ENCODE data around the gene TWIST2.

TWIST2 gene

DNA sequence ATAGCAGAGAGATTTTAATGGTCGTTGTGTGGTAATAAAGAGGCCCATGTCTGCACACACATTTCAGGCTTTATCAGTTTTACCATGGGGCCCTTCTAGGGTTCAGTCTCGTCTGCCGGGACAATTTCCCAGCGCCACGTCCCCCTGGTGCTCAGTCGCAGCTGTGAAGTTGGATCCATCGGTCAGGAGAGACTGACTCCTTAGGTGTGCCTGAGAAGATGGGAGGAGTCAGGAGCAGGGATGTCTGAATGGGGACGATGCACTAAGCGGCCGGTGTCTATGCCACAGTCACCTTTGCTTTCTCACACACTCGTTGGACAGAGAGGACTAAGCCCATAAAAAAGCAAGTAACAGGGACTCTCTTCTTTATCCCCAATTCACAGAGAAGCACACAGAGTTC is 71.4 kb downstream of the TWIST2 start:
- TF ChIP-seq TAF1 (IDR thresholded peaks at IDR 0.05; ENCODE audit: borderline replicate concordance, insufficient read depth, low read length) (no peak), FOXP2 (optimal IDR thresholded peaks at IDR 0.05; ENCODE audit: borderline replicate concordance, extremely low read depth, extremely low read length, insufficient read depth) (no peak)

DNA sequence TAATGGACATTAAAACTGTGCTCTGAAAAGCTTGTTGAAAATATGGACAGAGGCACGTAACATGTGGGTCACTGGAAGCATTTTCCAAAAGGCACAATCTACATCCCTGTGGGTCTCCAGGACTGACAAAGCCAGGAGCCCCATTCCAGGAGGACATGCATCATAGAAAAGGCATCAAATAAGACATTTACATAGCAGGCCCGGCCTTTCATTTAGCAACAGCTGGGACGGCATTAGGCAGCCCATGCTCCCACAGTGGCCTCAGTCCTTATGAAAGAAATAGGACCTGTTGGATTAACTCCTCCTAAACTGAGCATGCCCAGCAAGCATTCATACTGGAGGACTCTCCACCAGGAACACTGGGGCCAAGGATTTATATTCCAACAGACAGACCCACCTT is 72.2 kb downstream of the TWIST2 start:
- no peak for TF ChIP-seq FOXP2 (optimal IDR thresholded peaks at IDR 0.05; ENCODE audit: borderline replicate concordance, extremely low read depth, extremely low read length, insufficient read depth)
- TF ChIP-seq, protein P1, sequence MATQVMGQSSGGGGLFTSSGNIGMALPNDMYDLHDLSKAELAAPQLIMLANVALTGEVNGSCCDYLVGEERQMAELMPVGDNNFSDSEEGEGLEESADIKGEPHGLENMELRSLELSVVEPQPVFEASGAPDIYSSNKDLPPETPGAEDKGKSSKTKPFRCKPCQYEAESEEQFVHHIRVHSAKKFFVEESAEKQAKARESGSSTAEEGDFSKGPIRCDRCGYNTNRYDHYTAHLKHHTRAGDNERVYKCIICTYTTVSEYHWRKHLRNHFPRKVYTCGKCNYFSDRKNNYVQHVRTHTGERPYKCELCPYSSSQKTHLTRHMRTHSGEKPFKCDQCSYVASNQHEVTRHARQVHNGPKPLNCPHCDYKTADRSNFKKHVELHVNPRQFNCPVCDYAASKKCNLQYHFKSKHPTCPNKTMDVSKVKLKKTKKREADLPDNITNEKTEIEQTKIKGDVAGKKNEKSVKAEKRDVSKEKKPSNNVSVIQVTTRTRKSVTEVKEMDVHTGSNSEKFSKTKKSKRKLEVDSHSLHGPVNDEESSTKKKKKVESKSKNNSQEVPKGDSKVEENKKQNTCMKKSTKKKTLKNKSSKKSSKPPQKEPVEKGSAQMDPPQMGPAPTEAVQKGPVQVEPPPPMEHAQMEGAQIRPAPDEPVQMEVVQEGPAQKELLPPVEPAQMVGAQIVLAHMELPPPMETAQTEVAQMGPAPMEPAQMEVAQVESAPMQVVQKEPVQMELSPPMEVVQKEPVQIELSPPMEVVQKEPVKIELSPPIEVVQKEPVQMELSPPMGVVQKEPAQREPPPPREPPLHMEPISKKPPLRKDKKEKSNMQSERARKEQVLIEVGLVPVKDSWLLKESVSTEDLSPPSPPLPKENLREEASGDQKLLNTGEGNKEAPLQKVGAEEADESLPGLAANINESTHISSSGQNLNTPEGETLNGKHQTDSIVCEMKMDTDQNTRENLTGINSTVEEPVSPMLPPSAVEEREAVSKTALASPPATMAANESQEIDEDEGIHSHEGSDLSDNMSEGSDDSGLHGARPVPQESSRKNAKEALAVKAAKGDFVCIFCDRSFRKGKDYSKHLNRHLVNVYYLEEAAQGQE (IDR thresholded peaks at IDR 0.05; ENCODE audit: insufficient read depth in 1 of 2, low read depth in 2 of 2, low read length in 2 of 2): no peak

DNA sequence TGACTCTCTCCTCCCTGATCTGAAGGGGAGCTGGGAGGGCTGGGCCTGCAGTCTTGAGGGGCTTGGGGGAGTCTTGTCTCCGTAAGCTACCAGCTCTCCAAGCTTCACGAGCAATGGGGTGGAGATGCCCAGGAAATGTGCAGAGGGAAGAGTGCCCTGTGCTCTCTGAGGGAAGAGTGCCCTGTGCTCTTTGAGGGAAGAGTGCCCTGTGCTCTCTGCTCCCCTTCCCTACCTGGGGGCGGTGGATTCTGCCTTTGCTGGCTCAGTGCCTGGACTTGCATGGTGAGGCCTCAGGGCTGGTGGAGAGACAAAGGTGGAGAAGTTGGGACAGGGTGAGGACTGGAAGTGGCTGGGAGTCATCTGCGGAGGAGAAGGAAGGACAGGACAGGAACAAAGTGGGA is 72.7 kb downstream of the TWIST2 start:
- no peak for TF ChIP-seq POLR2AphosphoS5 (IDR thresholded peaks at IDR 0.05; ENCODE audit: low read depth, low read length)
- TF ChIP-seq FOXP2 (optimal IDR thresholded peaks at IDR 0.05; ENCODE audit: borderline replicate concordance, extremely low read depth, extremely low read length, insufficient read depth): no peak
- TF ChIP-seq, protein P1 (IDR thresholded peaks at IDR 0.05; ENCODE audit: insufficient read depth in 1 of 2, low read depth in 2 of 2, low read length in 2 of 2): no peak
- no peak for TF ChIP-seq TAF1 (IDR thresholded peaks at IDR 0.05; ENCODE audit: borderline replicate concordance, insufficient read depth, low read length)
- TF ChIP-seq SIN3A (IDR thresholded peaks at IDR 0.05; ENCODE audit: borderline replicate concordance, insufficient read depth, low read length): no peak

DNA sequence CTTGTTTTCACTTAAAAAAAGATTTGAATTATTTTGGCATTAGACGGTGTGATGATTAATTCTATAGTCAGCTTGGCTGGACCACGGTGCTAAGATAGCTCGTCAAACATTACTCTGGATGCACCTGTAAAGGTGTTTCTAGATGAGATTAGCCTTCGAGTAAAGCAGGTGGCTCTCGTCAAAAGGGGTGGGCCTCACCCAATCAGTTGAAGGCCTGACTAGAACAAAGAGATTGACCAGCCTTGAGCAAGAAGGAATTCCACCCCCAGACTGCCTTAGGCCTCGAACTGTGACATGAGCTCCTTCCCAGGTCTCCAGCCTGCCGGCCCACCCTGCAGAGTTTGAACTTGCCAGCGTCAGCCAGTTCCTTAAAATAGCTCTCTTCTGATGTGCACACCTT is 73.4 kb downstream of the TWIST2 start:
- TF ChIP-seq FOXP2 (optimal IDR thresholded peaks at IDR 0.05; ENCODE audit: borderline replicate concordance, extremely low read depth, extremely low read length, insufficient read depth) (no peak), TAF1 (IDR thresholded peaks at IDR 0.05; ENCODE audit: borderline replicate concordance, insufficient read depth, low read length) (no peak), SIN3A (IDR thresholded peaks at IDR 0.05; ENCODE audit: borderline replicate concordance, insufficient read depth, low read length) (no peak), POLR2AphosphoS5 (IDR thresholded peaks at IDR 0.05; ENCODE audit: low read depth, low read length) (no peak)
- TF ChIP-seq, protein P1 (IDR thresholded peaks at IDR 0.05; ENCODE audit: insufficient read depth in 1 of 2, low read depth in 2 of 2, low read length in 2 of 2): no peak

DNA sequence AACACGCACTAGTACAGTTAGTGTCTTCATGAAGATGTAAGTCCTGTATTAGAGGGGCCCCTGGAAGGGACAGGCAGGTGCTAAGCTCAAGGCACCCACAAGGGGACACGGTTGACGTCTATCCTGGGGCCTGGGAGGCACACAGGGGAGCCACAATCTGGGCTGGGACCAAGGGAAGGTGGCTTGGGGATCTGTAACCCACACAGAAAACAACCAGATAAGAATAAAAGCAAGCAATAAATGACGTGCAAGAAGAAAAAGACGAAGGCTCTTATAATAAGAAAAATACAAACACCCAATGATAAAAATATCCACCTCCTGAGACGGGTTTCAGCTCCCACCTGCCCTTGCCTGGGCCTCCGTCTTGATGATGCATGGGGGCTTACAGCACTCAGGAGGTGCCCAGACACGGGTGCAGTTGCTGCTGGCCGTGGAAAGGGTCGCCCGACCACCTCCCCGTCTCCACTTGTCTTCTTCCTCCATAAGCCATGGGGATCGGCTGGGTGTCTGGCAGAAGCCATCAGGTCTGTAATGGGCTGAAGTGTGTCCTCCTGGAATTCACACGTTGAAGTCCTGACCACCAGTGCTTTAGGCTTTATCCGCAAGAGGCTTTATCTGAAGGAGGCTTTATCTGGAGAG is 73.9 kb downstream of the TWIST2 start:
- TF ChIP-seq SIN3A (IDR thresholded peaks at IDR 0.05; ENCODE audit: borderline replicate concordance, insufficient read depth, low read length): no peak
- TF ChIP-seq, protein P1 (IDR thresholded peaks at IDR 0.05; ENCODE audit: insufficient read depth in 1 of 2, low read depth in 2 of 2, low read length in 2 of 2): no peak
- TF ChIP-seq POLR2AphosphoS5 (IDR thresholded peaks at IDR 0.05; ENCODE audit: low read depth, low read length): no peak
- no peak for TF ChIP-seq TAF1 (IDR thresholded peaks at IDR 0.05; ENCODE audit: borderline replicate concordance, insufficient read depth, low read length)
- TF ChIP-seq FOXP2 (optimal IDR thresholded peaks at IDR 0.05; ENCODE audit: borderline replicate concordance, extremely low read depth, extremely low read length, insufficient read depth): no peak
